Inferior parietal cortex (tissue), 1 donor: ENCODE results near the gene DMRT2.

ENCODE experiments used
- DNase-seq: peaks from one replicate; pipeline ENCODE4 v3.0.0-alpha.2; 2016; ENCODE audit errors: extremely low spot score

Gene DMRT2

DNA sequence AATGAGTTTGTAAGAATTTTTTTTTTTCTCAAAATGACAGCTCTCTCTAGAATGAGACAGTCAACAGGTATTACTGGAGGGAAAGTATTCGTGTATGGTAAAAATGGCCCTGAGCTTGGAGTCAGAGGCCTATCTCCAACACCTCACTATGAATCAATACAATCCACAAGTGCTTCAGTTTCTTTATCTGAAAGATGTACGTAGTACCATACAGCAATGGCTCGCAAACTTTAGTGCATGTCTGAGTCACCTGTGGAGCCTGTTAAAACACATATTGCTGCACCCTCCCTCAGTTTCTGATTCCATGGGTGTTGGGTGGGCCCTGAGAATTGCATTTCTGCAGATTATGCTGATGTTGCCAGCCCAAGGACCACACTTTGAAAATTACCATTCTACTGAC lies 44.6 kb downstream of the DMRT2 start:
- DNase-seq: no peak

DNA sequence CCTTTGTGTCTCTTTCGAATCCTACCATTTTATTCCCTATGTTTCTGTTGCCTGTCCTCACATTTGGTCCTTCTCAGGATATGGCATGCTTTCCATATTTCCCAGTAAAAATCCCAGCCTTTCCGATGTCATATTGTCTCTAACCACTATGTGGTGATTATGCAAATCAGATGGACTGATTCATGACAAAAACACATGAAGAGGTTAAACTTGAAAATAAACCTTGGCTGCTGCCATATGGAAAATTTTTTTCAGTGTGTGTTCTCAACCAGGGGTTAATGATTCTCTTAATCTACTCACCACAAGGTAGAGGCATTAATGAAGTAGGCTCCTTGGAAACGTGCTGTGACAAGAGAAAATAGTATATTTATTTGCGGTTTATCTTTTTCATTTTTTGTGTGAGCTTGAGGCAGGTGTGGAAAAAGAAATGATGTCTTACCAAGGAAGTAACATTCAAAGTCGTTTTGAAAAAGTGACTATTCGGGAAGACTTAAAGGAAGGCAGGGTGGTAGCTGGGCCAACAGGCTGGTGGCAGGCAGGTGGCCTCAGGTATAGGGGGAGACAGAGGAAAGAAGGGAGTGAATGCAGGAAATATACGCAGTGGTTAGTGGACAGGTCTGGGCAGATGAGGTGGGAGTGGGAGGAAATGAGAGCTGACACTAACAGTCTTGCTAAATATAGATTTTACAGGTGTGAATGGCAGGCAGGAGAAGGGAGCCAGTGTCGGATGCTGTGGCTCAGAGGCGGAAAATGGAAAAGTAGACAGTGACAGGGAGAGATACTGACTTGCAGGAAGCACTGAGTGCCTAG lies 46.2 kb downstream of the DMRT2 start:
- DNase-seq: no peak

DNA sequence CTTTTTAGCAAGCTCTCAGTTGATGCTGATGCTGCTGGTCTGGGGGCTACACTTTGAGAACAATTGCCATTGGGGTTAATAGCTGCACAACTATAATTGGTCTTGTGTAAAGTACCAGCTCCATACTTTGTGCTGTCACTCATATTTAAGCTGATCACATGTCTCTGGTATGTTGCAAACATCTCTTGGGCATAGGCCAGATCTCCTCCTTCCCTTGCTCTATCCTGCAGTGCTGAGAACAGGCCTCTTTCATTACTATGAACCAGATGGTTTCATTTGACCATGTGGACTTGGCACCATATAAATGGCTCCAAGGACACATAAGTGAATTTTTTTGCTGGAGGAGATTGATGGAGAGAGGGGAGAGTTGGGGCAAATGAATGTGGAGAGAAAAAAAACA lies 48.4 kb downstream of the DMRT2 start:
- no peak for DNase-seq

DNA sequence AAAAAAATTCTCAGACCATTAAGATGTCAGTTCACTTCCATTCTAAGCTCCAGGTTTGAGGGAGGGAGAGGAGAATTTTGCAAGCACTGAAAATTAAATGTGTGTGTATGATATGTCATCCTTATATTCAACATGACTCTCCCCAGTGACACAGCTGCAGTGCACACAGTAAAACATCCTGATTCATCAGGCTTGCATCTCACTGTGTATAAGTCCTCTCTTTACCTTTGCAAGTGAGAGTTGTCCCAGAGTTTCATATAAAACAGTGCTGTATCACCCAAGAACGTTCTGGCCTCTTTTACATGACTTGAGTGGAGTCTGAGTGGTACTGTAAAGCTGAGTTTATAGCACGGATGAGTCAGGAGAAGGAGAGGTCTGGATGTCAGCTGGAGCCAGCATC lies 50.0 kb downstream of the DMRT2 start:
- DNase-seq: no peak

DNA sequence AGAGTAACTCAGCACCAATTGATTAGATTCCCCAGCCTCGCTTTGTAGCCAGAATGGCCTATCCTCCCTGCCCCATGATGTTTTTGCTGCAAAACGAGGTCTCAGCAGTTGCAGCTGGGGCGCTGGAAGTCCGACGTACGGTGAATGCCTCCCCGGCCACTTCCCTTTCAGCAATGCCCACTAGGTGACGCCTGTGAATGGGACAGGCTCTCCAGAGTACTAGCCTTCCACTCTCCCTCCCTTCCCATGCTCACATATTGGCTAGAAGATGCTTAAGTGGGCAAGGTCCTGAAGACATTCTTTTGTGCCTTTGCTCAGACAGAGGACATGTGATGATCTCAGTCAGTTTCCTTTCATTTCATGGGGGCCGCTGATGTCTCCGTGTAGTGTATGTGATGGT lies 50.8 kb downstream of the DMRT2 start:
- DNase-seq: peak; percentile 60

DNA sequence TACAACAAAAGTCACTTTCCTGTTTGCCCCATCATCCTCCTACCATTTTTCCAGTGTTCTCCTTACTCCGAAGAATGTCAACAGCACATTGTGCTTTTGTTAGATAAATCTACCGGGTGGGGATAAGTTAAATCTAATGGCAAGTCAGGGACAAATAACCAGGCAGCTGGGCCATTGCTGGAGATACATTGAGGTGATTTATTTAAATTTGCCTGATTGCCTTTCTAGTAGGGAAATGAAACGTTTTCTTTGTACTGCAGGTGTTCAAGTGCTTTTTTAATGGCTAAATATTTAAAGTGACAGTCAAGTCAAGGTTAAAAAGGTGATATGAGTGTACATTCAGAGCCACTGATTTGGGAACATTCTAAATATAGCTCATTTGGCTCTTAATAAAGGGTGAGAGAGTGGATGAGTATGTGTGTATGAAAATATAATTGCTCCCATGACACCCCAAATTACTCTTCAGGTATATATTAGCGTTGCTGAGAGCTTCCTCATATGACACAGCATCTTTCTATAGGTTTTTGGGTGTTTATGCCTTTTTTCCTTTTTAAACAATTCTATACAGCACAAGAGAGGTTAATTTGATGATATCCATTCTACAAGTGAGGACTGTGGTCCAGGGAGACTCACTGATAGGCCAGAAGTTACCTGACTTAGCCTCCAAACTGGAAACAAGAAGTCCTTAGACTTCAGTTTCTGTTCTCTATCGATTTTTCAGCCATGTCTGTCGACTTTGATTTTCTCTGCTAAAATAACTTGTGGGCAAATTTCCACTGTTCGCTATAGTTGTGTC lies 51.9 kb downstream of the DMRT2 start:
- no peak for DNase-seq

DNA sequence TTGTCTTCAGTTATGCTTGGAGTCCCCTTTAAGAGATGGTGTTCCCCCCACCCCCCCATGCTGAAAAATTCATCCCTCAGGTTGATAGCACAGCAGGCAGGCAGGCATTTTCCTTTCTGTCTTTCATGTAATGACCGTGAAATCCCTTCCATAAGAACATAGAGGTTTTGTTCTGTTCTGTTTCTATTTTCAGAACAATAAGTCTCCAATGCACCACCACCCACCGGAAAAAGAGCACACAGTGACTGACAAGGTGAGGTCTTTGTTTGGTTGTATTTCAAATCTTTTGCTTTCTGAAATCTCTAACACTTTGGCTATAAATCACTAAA lies 52.4 kb downstream of the DMRT2 start:
- no peak for DNase-seq
